Measurements from ENCODE around the gene SHISAL1. TPM values are rescaled to one million over a fixed set of nuclear protein-coding genes. Genes with fewer than 3 reads are reported as not detected.

Gene SHISAL1
- total RNA-seq, 2 experiments from 2014 or later, result not detected

- intact Hi-C loops (cut with micrococcal nuclease), result no loop called here
- Mint-ChIP-seq H3K4me3 (no peak overlapping the region), H3K4me1 (ENCODE audit: low read depth) (no peaks in the 10 kb centered on the region), H3K27ac (no peak overlapping the region), H3K27me3 (peaks cover 3% of the 10 kb centered on the region), H3K9me3 (no peaks in the 10 kb centered on the region), H3K36me3 (ENCODE audit: low read depth) (no peaks in the 10 kb centered on the region)
- ChIA-PET CTCF (no interaction called here), POLR2A (no interaction called here)
- DNase-seq (no peak), ATAC-seq (no peak)
- no peak for TF ChIP-seq CTCF (IDR thresholded peaks at IDR 0.05)
Observed at GRCh38 chr22:44269117-44269498, 43.6 kb downstream of the SHISAL1 start.

GRCh38 chr22:44268431-44269116 is 44.2 kb downstream of the SHISAL1 start:
- no peak for DNase-seq
- no peak overlapping the region for H3K4me3 Mint-ChIP-seq

GRCh38 chr22:44267856-44268255 is 44.9 kb downstream of the SHISAL1 start:
- DNase-seq, result no peak
- no peak for ATAC-seq
- ChIA-PET POLR2A (no interaction called here), CTCF (no interaction called here)
- H3K36me3 Mint-ChIP-seq (ENCODE audit: low read depth), result no peaks in the 10 kb centered on the region
- no peaks in the 10 kb centered on the region for H3K27me3 Mint-ChIP-seq
- intact Hi-C loops (cut with micrococcal nuclease), result no loop called here
- no peaks in the 10 kb centered on the region for H3K9me3 Mint-ChIP-seq
- no peak overlapping the region for H3K27ac Mint-ChIP-seq
- H3K4me1 Mint-ChIP-seq (ENCODE audit: low read depth), result no peaks in the 10 kb centered on the region
- no peak overlapping the region for H3K4me3 Mint-ChIP-seq
- TF ChIP-seq CTCF (IDR thresholded peaks at IDR 0.05), result no peak

More at GRCh38 chr22:44268431-44269116, 44.2 kb downstream of the SHISAL1 start:
- Mint-ChIP-seq H3K9me3 (no peaks in the 10 kb centered on the region), H3K27me3 (peaks cover 2% of the 10 kb centered on the region), H3K36me3 (ENCODE audit: low read depth) (no peaks in the 10 kb centered on the region), H3K4me1 (ENCODE audit: low read depth) (no peaks in the 10 kb centered on the region), H3K27ac (no peak overlapping the region)
- ATAC-seq, result no peak
- ChIA-PET POLR2A (no interaction called here), CTCF (no interaction called here)
- intact Hi-C loops (cut with micrococcal nuclease), result no loop called here
- TF ChIP-seq CTCF (IDR thresholded peaks at IDR 0.05), result no peak

- CTCF ChIA-PET, result no interaction called here
- POLR2A ChIA-PET, result interaction anchor here (1.2 kb wide), 1 partner anchor 12 kb away, joined by 3 read pairs; no protein-coding TSS in a partner anchor
- DNase-seq, result no peak
- intact Hi-C loops (cut with micrococcal nuclease), result no loop called here
- H3K27ac Mint-ChIP-seq, result no peak overlapping the region
- H3K27me3 Mint-ChIP-seq, result no peaks in the 10 kb centered on the region
- no peak overlapping the region for H3K4me3 Mint-ChIP-seq
- no peaks in the 10 kb centered on the region for H3K36me3 Mint-ChIP-seq (ENCODE audit: low read depth)
- H3K9me3 Mint-ChIP-seq, result no peaks in the 10 kb centered on the region
- no peaks in the 10 kb centered on the region for H3K4me1 Mint-ChIP-seq (ENCODE audit: low read depth)
- TF ChIP-seq CTCF (IDR thresholded peaks at IDR 0.05), result no peak
- ATAC-seq, result no peak
Observed at GRCh38 chr22:44266796-44267760, 45.7 kb downstream of the SHISAL1 start.

GRCh38 chr22:44263547-44263946 is 49.2 kb downstream of the SHISAL1 start:
- no peak for TF ChIP-seq CTCF (IDR thresholded peaks at IDR 0.05)
- Mint-ChIP-seq H3K36me3 (ENCODE audit: low read depth) (no peaks in the 10 kb centered on the region), H3K4me1 (ENCODE audit: low read depth) (no peaks in the 10 kb centered on the region), H3K27ac (no peak overlapping the region), H3K9me3 (no peaks in the 10 kb centered on the region), H3K27me3 (no peaks in the 10 kb centered on the region), H3K4me3 (no peak overlapping the region)
- intact Hi-C loops (cut with micrococcal nuclease), result no loop called here
- ATAC-seq (no peak), DNase-seq (no peak)
- POLR2A ChIA-PET, result no interaction called here
- CTCF ChIA-PET, result interaction anchor here (1.0 kb wide), 1 partner anchor 182 kb away, joined by 3 read pairs; no protein-coding TSS in a partner anchor

Data from activated CD8-positive, alpha-beta T cell treated with anti-CD3 and anti-CD28 coated beads for 36 hours (primary cell).